ENCODE results near the gene PAK1. TPM values are rescaled to one million over a fixed set of nuclear protein-coding genes. Genes with fewer than 3 reads are reported as not detected.

PAK1 gene
- total and polyA plus RNA-seq, 2 donors, result 26.2 to 46.6 TPM

GRCh38 chr11:77340501-77340900 is 133.4 kb downstream of the PAK1 start:
- no peak overlapping the region for H3K4me3 ChIP-seq (ENCODE audit: low read depth, low read length)
- WGBS, result 45% methylated on average over 3 of the region's 3 CpGs
- DNase-seq (ENCODE audit: extremely low spot score), result no peak
- H3K27ac ChIP-seq (ENCODE audit: low read depth), result no peak overlapping the region
- peaks cover 2% of the 10 kb centered on the region for H3K36me3 ChIP-seq (ENCODE audit: insufficient read depth)
- H3K4me1 ChIP-seq (ENCODE audit: insufficient read depth), result no peaks in the 10 kb centered on the region

- DNase-seq (ENCODE audit: extremely low spot score), result no peak
- WGBS, result 93% methylated on average over 2 of the region's 3 CpGs
These were observed 141.6 kb downstream of the PAK1 start for GRCh38 chr11:77332259-77332658.

GRCh38 chr11:77325159-77325558 is 148.7 kb downstream of the PAK1 start:
- H3K27ac ChIP-seq (ENCODE audit: low read depth), result no peak overlapping the region
- 77% methylated on average over 1 of the region's 1 CpG for WGBS
- H3K36me3 ChIP-seq (ENCODE audit: insufficient read depth), result no peaks in the 10 kb centered on the region
- H3K4me1 ChIP-seq (ENCODE audit: insufficient read depth), result no peaks in the 10 kb centered on the region
- H3K4me3 ChIP-seq (ENCODE audit: low read depth, low read length), result no peak overlapping the region
- no peak for DNase-seq (ENCODE audit: extremely low spot score)

More at GRCh38 chr11:77332259-77332658, 141.6 kb downstream of the PAK1 start:
- H3K4me3 ChIP-seq (ENCODE audit: low read depth, low read length), result no peak overlapping the region
- H3K27ac ChIP-seq (ENCODE audit: low read depth), result no peak overlapping the region
- H3K36me3 ChIP-seq (ENCODE audit: insufficient read depth), result no peaks in the 10 kb centered on the region
- H3K4me1 ChIP-seq (ENCODE audit: insufficient read depth), result no peaks in the 10 kb centered on the region

- H3K4me1 ChIP-seq (ENCODE audit: insufficient read depth), result no peaks in the 10 kb centered on the region
- no peak for DNase-seq (ENCODE audit: extremely low spot score)
- no peaks in the 10 kb centered on the region for H3K36me3 ChIP-seq (ENCODE audit: insufficient read depth)
- H3K27ac ChIP-seq (ENCODE audit: low read depth), result no peak overlapping the region
- H3K4me3 ChIP-seq (ENCODE audit: low read depth, low read length), result no peak overlapping the region
These were observed 149.4 kb downstream of the PAK1 start for GRCh38 chr11:77324508-77324907.

- no peak overlapping the region for H3K4me3 ChIP-seq (ENCODE audit: low read depth, low read length)
- H3K4me1 ChIP-seq (ENCODE audit: insufficient read depth), result no peaks in the 10 kb centered on the region
- 72% methylated on average over 2 of the region's 2 CpGs for WGBS
- no peak overlapping the region for H3K27ac ChIP-seq (ENCODE audit: low read depth)
- DNase-seq (ENCODE audit: extremely low spot score), result no peak
- no peaks in the 10 kb centered on the region for H3K36me3 ChIP-seq (ENCODE audit: insufficient read depth)
These were observed 150.8 kb downstream of the PAK1 start for GRCh38 chr11:77322926-77323590.

- Histone ChIP-seq H3K4me3 (ENCODE audit: low read depth, low read length) (no peak overlapping the region), H3K4me1 (ENCODE audit: insufficient read depth) (no peaks in the 10 kb centered on the region), H3K36me3 (ENCODE audit: insufficient read depth) (no peaks in the 10 kb centered on the region), H3K27ac (ENCODE audit: low read depth) (no peak overlapping the region)
- WGBS, result 68% methylated on average over 2 of the region's 2 CpGs
- no peak for DNase-seq (ENCODE audit: extremely low spot score)
These were observed 151.4 kb downstream of the PAK1 start for GRCh38 chr11:77322506-77322905.

- 97% methylated on average over 1 of the region's 1 CpG for WGBS
- H3K4me3 ChIP-seq (ENCODE audit: low read depth, low read length), result no peak overlapping the region
- no peak for DNase-seq (ENCODE audit: extremely low spot score)
- no peak overlapping the region for H3K27ac ChIP-seq (ENCODE audit: low read depth)
- no peaks in the 10 kb centered on the region for H3K4me1 ChIP-seq (ENCODE audit: insufficient read depth)
- no peaks in the 10 kb centered on the region for H3K36me3 ChIP-seq (ENCODE audit: insufficient read depth)
These were observed 153.5 kb downstream of the PAK1 start for GRCh38 chr11:77320351-77320750.

- DNase-seq (ENCODE audit: extremely low spot score), result no peak
- no peak overlapping the region for H3K27ac ChIP-seq (ENCODE audit: low read depth)
- 89% methylated on average over 2 of the region's 2 CpGs for WGBS
- no peaks in the 10 kb centered on the region for H3K4me1 ChIP-seq (ENCODE audit: insufficient read depth)
- no peaks in the 10 kb centered on the region for H3K36me3 ChIP-seq (ENCODE audit: insufficient read depth)
- H3K4me3 ChIP-seq (ENCODE audit: low read depth, low read length), result no peak overlapping the region
These were observed 155.3 kb downstream of the PAK1 start for GRCh38 chr11:77318600-77318999.

- Histone ChIP-seq H3K27ac (ENCODE audit: low read depth) (no peak overlapping the region), H3K4me1 (ENCODE audit: insufficient read depth) (no peaks in the 10 kb centered on the region), H3K36me3 (ENCODE audit: insufficient read depth) (no peaks in the 10 kb centered on the region), H3K4me3 (ENCODE audit: low read depth, low read length) (no peak overlapping the region)
- DNase-seq (ENCODE audit: extremely low spot score), result peak; percentile 79
- 17% methylated on average over 5 of the region's 5 CpGs for WGBS
These were observed 157.1 kb downstream of the PAK1 start for GRCh38 chr11:77316733-77317342.

GRCh38 chr11:77312107-77312506 is 161.8 kb downstream of the PAK1 start:
- Histone ChIP-seq H3K4me1 (ENCODE audit: insufficient read depth) (no peaks in the 10 kb centered on the region), H3K4me3 (ENCODE audit: low read depth, low read length) (no peak overlapping the region)
- no peak for DNase-seq (ENCODE audit: extremely low spot score)

GRCh38 chr11:77311701-77312100 is 162.2 kb downstream of the PAK1 start:
- DNase-seq (ENCODE audit: extremely low spot score), result no peak
- no peaks in the 10 kb centered on the region for H3K36me3 ChIP-seq (ENCODE audit: insufficient read depth)
- no peaks in the 10 kb centered on the region for H3K4me1 ChIP-seq (ENCODE audit: insufficient read depth)
- no peak overlapping the region for H3K27ac ChIP-seq (ENCODE audit: low read depth)
- WGBS, result 90% methylated on average over 3 of the region's 3 CpGs
- no peak overlapping the region for H3K4me3 ChIP-seq (ENCODE audit: low read depth, low read length)

More at GRCh38 chr11:77312107-77312506, 161.8 kb downstream of the PAK1 start:
- no peak overlapping the region for H3K27ac ChIP-seq (ENCODE audit: low read depth)
- H3K36me3 ChIP-seq (ENCODE audit: insufficient read depth), result no peaks in the 10 kb centered on the region

- Histone ChIP-seq H3K27ac (ENCODE audit: low read depth) (no peak overlapping the region), H3K4me1 (ENCODE audit: insufficient read depth) (no peaks in the 10 kb centered on the region), H3K36me3 (ENCODE audit: insufficient read depth) (no peaks in the 10 kb centered on the region), H3K4me3 (ENCODE audit: low read depth, low read length) (no peak overlapping the region)
- 93% methylated on average over 5 of the region's 5 CpGs for WGBS
- DNase-seq (ENCODE audit: extremely low spot score), result no peak
These were observed 163.2 kb downstream of the PAK1 start for GRCh38 chr11:77310721-77311120.

GRCh38 chr11:77309401-77310085 is 164.4 kb downstream of the PAK1 start:
- no peak for DNase-seq (ENCODE audit: extremely low spot score)
- Histone ChIP-seq H3K4me1 (ENCODE audit: insufficient read depth) (no peaks in the 10 kb centered on the region), H3K4me3 (ENCODE audit: low read depth, low read length) (no peak overlapping the region), H3K36me3 (ENCODE audit: insufficient read depth) (no peaks in the 10 kb centered on the region), H3K27ac (ENCODE audit: low read depth) (no peak overlapping the region)
- WGBS, result 67% methylated on average over 5 of the region's 5 CpGs

GRCh38 chr11:77308838-77309237 is 165.1 kb downstream of the PAK1 start:
- Histone ChIP-seq H3K36me3 (ENCODE audit: insufficient read depth) (no peaks in the 10 kb centered on the region), H3K4me3 (ENCODE audit: low read depth, low read length) (no peak overlapping the region), H3K4me1 (ENCODE audit: insufficient read depth) (no peaks in the 10 kb centered on the region), H3K27ac (ENCODE audit: low read depth) (no peak overlapping the region)
- DNase-seq (ENCODE audit: extremely low spot score), result no peak

Data from urinary bladder (tissue), 4 donors.